H9 (cell line): ENCODE measurements around the gene IFT122. TPM values are rescaled to one million over a fixed set of nuclear protein-coding genes. Genes with fewer than 3 reads are reported as not detected.

Experiments
- DNase-seq: peaks from one replicate; pipeline ENCODE4 v3.0.0-alpha.2; 2017
- H2AFZ ChIP-seq: one replicate; pipeline ENCODE4 v1.6.1; 2013; ENCODE audit warnings: mild to moderate bottlenecking, low read length, control low read depth, moderate library complexity
- H2AK5ac ChIP-seq: 2 replicates; pipeline ENCODE4 v1.6.1; 2013; ENCODE audit warnings: low read length, control low read depth, mixed read lengths; ENCODE audit not compliant: insufficient read length
- H2BK120ac ChIP-seq: one replicate; pipeline ENCODE4 v1.6.1; 2013; ENCODE audit warnings: low read depth, mild to moderate bottlenecking, low read length, control low read depth, inconsistent platforms; ENCODE audit not compliant: poor library complexity, severe bottlenecking
- H2BK12ac ChIP-seq: 2 replicates; pipeline ENCODE4 v1.6.1; 2013; ENCODE audit warnings: low read length, control low read depth, mixed read lengths, low read depth; ENCODE audit not compliant: insufficient read length
- H2BK15ac ChIP-seq: 2 replicates; pipeline ENCODE4 v1.6.1; 2013; ENCODE audit warnings: low read depth, low read length, control low read depth
- H2BK20ac ChIP-seq: one replicate; pipeline ENCODE4 v1.6.1; 2013; ENCODE audit warnings: low read depth, mild to moderate bottlenecking, low read length, control low read depth, inconsistent platforms; ENCODE audit not compliant: poor library complexity, severe bottlenecking
- H2BK5ac ChIP-seq: 2 replicates; pipeline ENCODE4 v1.6.1; 2013; ENCODE audit warnings: low read length, control low read depth, mixed read lengths; ENCODE audit not compliant: insufficient read length
- H3K14ac ChIP-seq: 2 replicates; pipeline ENCODE4 v1.6.1; 2013; ENCODE audit warnings: low read length, control low read depth; ENCODE audit not compliant: insufficient read depth
- H3K18ac ChIP-seq: 2 replicates; pipeline ENCODE4 v1.6.1; 2013; ENCODE audit warnings: low read depth, mild to moderate bottlenecking, mixed read lengths, low read length, control low read depth; ENCODE audit not compliant: insufficient read length
- H3K23ac ChIP-seq: 2 replicates; pipeline ENCODE4 v1.6.1; 2013; ENCODE audit warnings: low read length, control low read depth, mixed read lengths, low read depth; ENCODE audit not compliant: insufficient read length
- H3K23me2 ChIP-seq: 2 replicates; pipeline ENCODE4 v1.6.1; 2013; ENCODE audit warnings: low read depth, mild to moderate bottlenecking, mixed read lengths, low read length, control low read depth; ENCODE audit not compliant: insufficient read length, poor library complexity, severe bottlenecking
- H3K27ac ChIP-seq: 2 replicates; pipeline ENCODE4 v1.5.1; 2013; ENCODE audit warnings: low read length, control low read depth, mixed read lengths, low read depth; ENCODE audit not compliant: insufficient read length
- H3K27me3 ChIP-seq: 2 replicates; pipeline ENCODE4 v1.6.1; 2013; ENCODE audit warnings: low read length, control low read depth, inconsistent platforms; ENCODE audit not compliant: insufficient read depth
- H3K4ac ChIP-seq: 2 replicates; pipeline ENCODE4 v1.6.1; 2013; ENCODE audit warnings: low read depth, mild to moderate bottlenecking, control low read depth, inconsistent platforms, low read length, moderate library complexity
- H3K4me1 ChIP-seq: 2 replicates; pipeline ENCODE4 v1.6.1; 2013; ENCODE audit warnings: low read length, control low read depth, inconsistent platforms; ENCODE audit not compliant: insufficient read depth
- H3K4me2 ChIP-seq: 2 replicates; pipeline ENCODE4 v1.6.1; 2013; ENCODE audit warnings: low read length, control low read depth, mixed read lengths; ENCODE audit not compliant: insufficient read length, insufficient read depth
- H3K56ac ChIP-seq: 2 replicates; pipeline ENCODE4 v1.6.1; 2013; ENCODE audit warnings: low read depth, mild to moderate bottlenecking, mixed read lengths, low read length, control low read depth; ENCODE audit not compliant: insufficient read length
- H3K79me1 ChIP-seq: 2 replicates; pipeline ENCODE4 v1.6.1; 2013; ENCODE audit warnings: low read depth, mild to moderate bottlenecking, moderate library complexity, low read length, control low read depth, inconsistent platforms; ENCODE audit not compliant: insufficient read depth, poor library complexity, severe bottlenecking
- H3K79me2 ChIP-seq: 2 replicates; pipeline ENCODE4 v1.6.1; 2013; ENCODE audit warnings: low read length, control low read depth, inconsistent platforms; ENCODE audit not compliant: insufficient read depth
- H3K9ac ChIP-seq: 2 replicates; pipeline ENCODE4 v1.6.1; 2013; ENCODE audit warnings: low read length, control low read depth, mixed read lengths; ENCODE audit not compliant: insufficient read length; ENCODE audit errors: extremely low read depth
- H3K9me3 ChIP-seq: one replicate; pipeline ENCODE4 v1.6.1; 2013; ENCODE audit warnings: low read depth, low read length, inconsistent platforms; ENCODE audit not compliant: control insufficient read depth
- H3T11ph ChIP-seq: one replicate; pipeline ENCODE4 v1.6.1; 2013; ENCODE audit warnings: mild to moderate bottlenecking, low read length, control low read depth, inconsistent platforms
- H4K20me1 ChIP-seq: one replicate; pipeline ENCODE4 v1.6.1; 2013; ENCODE audit not compliant: control insufficient read depth, insufficient read length, insufficient read depth
- H4K5ac ChIP-seq: 2 replicates; pipeline ENCODE4 v1.6.1; 2013; ENCODE audit warnings: low read depth, mild to moderate bottlenecking, mixed read lengths, low read length, control low read depth; ENCODE audit not compliant: insufficient read length
- H4K8ac ChIP-seq: replicated peaks from 2 replicates; pipeline ENCODE4 v1.6.1; 2013; ENCODE audit warnings: low read length, control low read depth, mixed read lengths, low read depth; ENCODE audit not compliant: insufficient read length
- H4K91ac ChIP-seq: 2 replicates; pipeline ENCODE4 v1.6.1; 2013; ENCODE audit warnings: low read depth, mild to moderate bottlenecking, moderate library complexity, mixed read lengths, low read length, control low read depth; ENCODE audit not compliant: insufficient read length
- H3K27ac Mint-ChIP-seq, 3 experiments: 2 replicates in 2 of 3; 3 replicates in 1 of 3; pipeline ENCODE4 v1.8.0; 2020 to 2021; ENCODE audit warnings: mixed read lengths in 3 of 3, mild to moderate bottlenecking in 1 of 3, moderate library complexity in 1 of 3
- H3K27me3 Mint-ChIP-seq: 2 replicates; pipeline ENCODE4 v1.8.0; 2021; ENCODE audit warnings: low read depth, mild to moderate bottlenecking, moderate library complexity, mixed read lengths
- H3K36me3 Mint-ChIP-seq, 3 experiments: 2 replicates in 2 of 3; 3 replicates in 1 of 3; pipeline ENCODE4 v1.8.0; 2020 to 2021; ENCODE audit warnings: low read depth in 3 of 3, mixed read lengths in 3 of 3; ENCODE audit not compliant: insufficient read depth in 1 of 3
- H3K4me1 Mint-ChIP-seq, 2 experiments: 2 replicates each; pipeline ENCODE4 v1.8.0; 2020; ENCODE audit warnings: mixed read lengths in 2 of 2
- H3K4me3 Mint-ChIP-seq, 2 experiments: 2 replicates in 1 of 2; 3 replicates in 1 of 2; pipeline ENCODE4 v1.8.0; 2020 to 2021; ENCODE audit warnings: mild to moderate bottlenecking in 2 of 2, mixed read lengths in 2 of 2, moderate library complexity in 1 of 2
- H3K9me3 Mint-ChIP-seq, 2 experiments: 2 replicates in 1 of 2; 3 replicates in 1 of 2; pipeline ENCODE4 v1.8.0; 2020; ENCODE audit warnings: mild to moderate bottlenecking in 2 of 2, mixed read lengths in 2 of 2, moderate library complexity in 1 of 2
- CTCF ChIP-seq: fragments of 200-600 bp; sonication (generic); conservative IDR thresholded peaks from 3 replicates; pipeline ENCODE4 v1.8.0; 2021; ENCODE audit warnings: antibody characterized with exemption, mild to moderate bottlenecking
- WGBS: extraction: QIAGEN DNeasy Blood & Tissue Kit; methylation state at CpG from one replicate; pipeline ENCODE4 v1.1.7; 2013; ENCODE audit warnings: missing lambda C conversion rate, low lambda C conversion rate, mixed read lengths; ENCODE audit not compliant: insufficient read length; ENCODE audit errors: extremely low coverage; 5-methylcytosine and 5-hydroxymethylcytosine counted together
- total RNA-seq: library from RNA; stranded (reverse); gene quantifications from 2 replicates; pipeline ENCODE4 v1.2.1, GENCODE V29; 2021

The IFT122 gene
- total RNA-seq, 1 experiment from 2014 or later = 19.3 TPM

- no peak for TF ChIP-seq CTCF
- no peak overlapping the region for H4K8ac ChIP-seq
- H4K20me1 ChIP-seq = no peaks in the 10 kb centered on the region
- H3K4me2 ChIP-seq = no peak overlapping the region
- H2BK20ac ChIP-seq = no peak overlapping the region
- no peak overlapping the region for H3K4ac ChIP-seq
- DNase-seq = no peak
- WGBS = no CpG with 5 or more reads among the region's 3 CpGs
- H3K9me3 ChIP-seq = no peaks in the 10 kb centered on the region
- H3K18ac ChIP-seq = no peak overlapping the region
- no peak overlapping the region for H2BK120ac ChIP-seq
- H2BK12ac ChIP-seq = no peak overlapping the region
- H3K79me1 ChIP-seq = no peaks in the 10 kb centered on the region
- H2BK5ac ChIP-seq = no peak overlapping the region
- no peaks in the 10 kb centered on the region for H3K27me3 ChIP-seq
- H3T11ph ChIP-seq = no peak overlapping the region
- no peak overlapping the region for H3K9ac ChIP-seq
- H3K27me3 Mint-ChIP-seq = no peaks in the 10 kb centered on the region
- H3K27ac ChIP-seq = no peak overlapping the region
- H3K23ac ChIP-seq = no peak overlapping the region
- H2BK15ac ChIP-seq = no peak overlapping the region
- no peaks in the 10 kb centered on the region for H3K23me2 ChIP-seq
- no peak overlapping the region for H3K56ac ChIP-seq
- H3K4me1 Mint-ChIP-seq = no peaks in the 10 kb centered on the region
- no peak overlapping the region for H3K4me3 Mint-ChIP-seq
- no peak overlapping the region for H4K91ac ChIP-seq
- H3K9me3 Mint-ChIP-seq = no peaks in the 10 kb centered on the region
- no peaks in the 10 kb centered on the region for H3K4me1 ChIP-seq
- H4K5ac ChIP-seq = no peak overlapping the region
- no peak overlapping the region for H2AK5ac ChIP-seq
- peak overlapping the region in 1 of 3 experiments; percentile 49; a peak in 2 of 7 replicates for H3K27ac Mint-ChIP-seq
- no peak overlapping the region for H3K14ac ChIP-seq
- no peaks in the 10 kb centered on the region for H3K79me2 ChIP-seq
- no peak overlapping the region for H2AFZ ChIP-seq
- peaks cover 8 to 36% (median 31%) of the 10 kb centered on the region in 3 experiments for H3K36me3 Mint-ChIP-seq
Measured at GRCh38 chr3:129475863-129476262, 35.8 kb downstream of the IFT122 start.
